ENCODE measurements around the gene CA14.

CA14 gene

DNA sequence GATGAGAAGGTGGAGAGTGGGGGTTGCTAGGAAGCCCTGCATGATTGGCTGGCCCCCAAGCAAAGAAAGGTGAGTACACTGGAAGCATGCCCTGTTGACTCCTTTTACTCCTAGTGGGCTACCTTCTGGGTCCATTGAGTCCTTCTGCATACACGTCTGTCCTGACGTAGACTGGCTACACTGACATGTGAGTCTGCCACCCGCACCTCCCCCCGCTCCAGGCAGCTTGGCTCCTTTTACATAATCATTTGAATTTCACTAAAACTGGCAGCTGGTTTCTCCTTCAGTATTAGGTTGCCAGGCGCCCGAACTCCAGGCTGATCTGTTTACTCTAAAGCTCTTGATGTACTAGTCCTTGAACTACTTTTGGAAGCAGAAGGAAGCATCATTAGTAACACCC lies 44.8 kb downstream of the CA14 start:
- ChIA-PET CTCF (no interaction called here), POLR2A (interaction anchor here (0.9 kb wide), 2 partner anchors 9 to 15 kb away, joined by 3 to 4 read pairs; no protein-coding TSS in a partner anchor)
- Histone ChIP-seq H3K9me3 (ENCODE audit: control insufficient read depth, insufficient read depth, low read depth, low read length) (no peaks in the 10 kb centered on the region), H3K36me3 (ENCODE audit: control insufficient read depth in 2 of 2, insufficient read depth in 1 of 2, low read length in 2 of 2) (peaks cover 35 to 81% of the 10 kb centered on the region in 2 experiments), H3K4me1 (ENCODE audit: control insufficient read depth, insufficient read depth, low read length) (no peaks in the 10 kb centered on the region), H3K27ac (ENCODE audit: extremely low read depth, low read depth, low read length) (no peak overlapping the region), H3K4me3 (ENCODE audit: low read depth, low read length) (no peak overlapping the region)
- TF ChIP-seq ZNF501 (tag by site-specific recombination; IDR thresholded peaks at IDR 0.05) (no peak), ZNF335 (tag by site-specific recombination; conservative IDR thresholded peaks at IDR 0.05) (no peak), SCRT1 (tag by site-specific recombination; IDR thresholded peaks at IDR 0.05; ENCODE audit: borderline replicate concordance) (no peak), ZNF354C (tag by site-specific recombination; IDR thresholded peaks at IDR 0.05; ENCODE audit: borderline replicate concordance, low read depth) (no peak), FEZF1 (tag by site-specific recombination; IDR thresholded peaks at IDR 0.05) (no peak), ZIC2 (tag by site-specific recombination; IDR thresholded peaks at IDR 0.05) (no peak), ZNF132 (tag by site-specific recombination; IDR thresholded peaks at IDR 0.05; ENCODE audit: borderline replicate concordance) (no peak), ZNF221 (tag by site-specific recombination; IDR thresholded peaks at IDR 0.05; ENCODE audit: borderline replicate concordance) (no peak), ZNF473 (tag by site-specific recombination; IDR thresholded peaks at IDR 0.05) (no peak), ZBTB17 (tag by site-specific recombination; IDR thresholded peaks at IDR 0.05) (no peak), ZNF266 (tag by site-specific recombination; IDR thresholded peaks at IDR 0.05; ENCODE audit: low read depth) (no peak), KLF8 (tag by site-specific recombination; IDR thresholded peaks at IDR 0.05) (no peak), ZNF138 (tag by site-specific recombination; IDR thresholded peaks at IDR 0.05; ENCODE audit: borderline replicate concordance) (no peak), ZNF184 (tag by site-specific recombination; IDR thresholded peaks at IDR 0.05) (no peak), ZNF585B (tag by site-specific recombination; IDR thresholded peaks at IDR 0.05) (no peak), HOXC10 (CRISPR knock-in tag; IDR thresholded peaks at IDR 0.05) (no peak)

DNA sequence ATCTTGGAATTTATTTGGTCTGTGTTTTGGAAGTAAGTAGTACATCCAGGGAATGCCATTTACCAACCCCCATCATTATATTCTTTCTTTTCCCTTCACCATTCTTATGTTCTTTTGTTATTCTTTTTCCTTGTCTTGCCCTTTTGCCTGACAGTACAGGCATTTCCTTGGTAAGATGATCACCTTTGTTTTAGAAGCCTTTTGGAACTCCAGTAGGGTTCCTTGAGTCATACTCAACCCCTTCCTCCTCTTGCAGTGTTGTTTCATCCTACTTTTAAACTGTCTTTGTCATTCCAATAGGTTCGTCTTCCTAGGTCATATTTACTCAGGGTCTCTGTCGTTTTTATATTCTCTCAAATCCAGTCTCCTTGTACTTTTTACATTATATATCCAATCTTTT lies 45.3 kb downstream of the CA14 start:
- ChIA-PET CTCF (no interaction called here), POLR2A (no interaction called here)
- Histone ChIP-seq H3K4me1 (ENCODE audit: control insufficient read depth, insufficient read depth, low read length) (no peaks in the 10 kb centered on the region), H3K4me3 (ENCODE audit: low read depth, low read length) (no peak overlapping the region), H3K27ac (ENCODE audit: extremely low read depth, low read depth, low read length) (no peak overlapping the region), H3K9me3 (ENCODE audit: control insufficient read depth, insufficient read depth, low read depth, low read length) (no peaks in the 10 kb centered on the region), H3K36me3 (ENCODE audit: control insufficient read depth in 2 of 2, insufficient read depth in 1 of 2, low read length in 2 of 2) (peaks cover 35 to 81% of the 10 kb centered on the region in 2 experiments)
- TF ChIP-seq ZNF266 (tag by site-specific recombination; IDR thresholded peaks at IDR 0.05; ENCODE audit: low read depth) (no peak), OSR2 (tag by site-specific recombination; IDR thresholded peaks at IDR 0.05) (no peak), ZNF776 (tag by site-specific recombination; IDR thresholded peaks at IDR 0.05; ENCODE audit: borderline replicate concordance) (no peak), ZNF248 (tag by site-specific recombination; IDR thresholded peaks at IDR 0.05) (no peak), ZNF211 (tag by site-specific recombination; IDR thresholded peaks at IDR 0.05; ENCODE audit: low read depth) (no peak), ZNF324 (tag by site-specific recombination; IDR thresholded peaks at IDR 0.05) (no peak), ZNF140 (tag by site-specific recombination; IDR thresholded peaks at IDR 0.05) (no peak), ZNF174 (tag by site-specific recombination; IDR thresholded peaks at IDR 0.05) (no peak), EGR2 (tag by site-specific recombination; IDR thresholded peaks at IDR 0.05; ENCODE audit: low read depth) (no peak)
- TF ChIP-seq, protein P1, sequence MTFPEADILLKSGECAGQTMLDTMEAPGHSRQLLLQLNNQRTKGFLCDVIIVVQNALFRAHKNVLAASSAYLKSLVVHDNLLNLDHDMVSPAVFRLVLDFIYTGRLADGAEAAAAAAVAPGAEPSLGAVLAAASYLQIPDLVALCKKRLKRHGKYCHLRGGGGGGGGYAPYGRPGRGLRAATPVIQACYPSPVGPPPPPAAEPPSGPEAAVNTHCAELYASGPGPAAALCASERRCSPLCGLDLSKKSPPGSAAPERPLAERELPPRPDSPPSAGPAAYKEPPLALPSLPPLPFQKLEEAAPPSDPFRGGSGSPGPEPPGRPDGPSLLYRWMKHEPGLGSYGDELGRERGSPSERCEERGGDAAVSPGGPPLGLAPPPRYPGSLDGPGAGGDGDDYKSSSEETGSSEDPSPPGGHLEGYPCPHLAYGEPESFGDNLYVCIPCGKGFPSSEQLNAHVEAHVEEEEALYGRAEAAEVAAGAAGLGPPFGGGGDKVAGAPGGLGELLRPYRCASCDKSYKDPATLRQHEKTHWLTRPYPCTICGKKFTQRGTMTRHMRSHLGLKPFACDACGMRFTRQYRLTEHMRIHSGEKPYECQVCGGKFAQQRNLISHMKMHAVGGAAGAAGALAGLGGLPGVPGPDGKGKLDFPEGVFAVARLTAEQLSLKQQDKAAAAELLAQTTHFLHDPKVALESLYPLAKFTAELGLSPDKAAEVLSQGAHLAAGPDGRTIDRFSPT (tag by site-specific recombination; IDR thresholded peaks at IDR 0.05): no peak
- TF ChIP-seq, protein P2, sequence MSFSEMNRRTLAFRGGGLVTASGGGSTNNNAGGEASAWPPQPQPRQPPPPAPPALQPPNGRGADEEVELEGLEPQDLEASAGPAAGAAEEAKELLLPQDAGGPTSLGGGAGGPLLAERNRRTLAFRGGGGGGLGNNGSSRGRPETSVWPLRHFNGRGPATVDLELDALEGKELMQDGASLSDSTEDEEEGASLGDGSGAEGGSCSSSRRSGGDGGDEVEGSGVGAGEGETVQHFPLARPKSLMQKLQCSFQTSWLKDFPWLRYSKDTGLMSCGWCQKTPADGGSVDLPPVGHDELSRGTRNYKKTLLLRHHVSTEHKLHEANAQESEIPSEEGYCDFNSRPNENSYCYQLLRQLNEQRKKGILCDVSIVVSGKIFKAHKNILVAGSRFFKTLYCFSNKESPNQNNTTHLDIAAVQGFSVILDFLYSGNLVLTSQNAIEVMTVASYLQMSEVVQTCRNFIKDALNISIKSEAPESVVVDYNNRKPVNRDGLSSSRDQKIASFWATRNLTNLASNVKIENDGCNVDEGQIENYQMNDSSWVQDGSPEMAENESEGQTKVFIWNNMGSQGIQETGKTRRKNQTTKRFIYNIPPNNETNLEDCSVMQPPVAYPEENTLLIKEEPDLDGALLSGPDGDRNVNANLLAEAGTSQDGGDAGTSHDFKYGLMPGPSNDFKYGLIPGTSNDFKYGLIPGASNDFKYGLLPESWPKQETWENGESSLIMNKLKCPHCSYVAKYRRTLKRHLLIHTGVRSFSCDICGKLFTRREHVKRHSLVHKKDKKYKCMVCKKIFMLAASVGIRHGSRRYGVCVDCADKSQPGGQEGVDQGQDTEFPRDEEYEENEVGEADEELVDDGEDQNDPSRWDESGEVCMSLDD (tag by site-specific recombination; IDR thresholded peaks at IDR 0.05): no peak
- TF ChIP-seq, protein P3, sequence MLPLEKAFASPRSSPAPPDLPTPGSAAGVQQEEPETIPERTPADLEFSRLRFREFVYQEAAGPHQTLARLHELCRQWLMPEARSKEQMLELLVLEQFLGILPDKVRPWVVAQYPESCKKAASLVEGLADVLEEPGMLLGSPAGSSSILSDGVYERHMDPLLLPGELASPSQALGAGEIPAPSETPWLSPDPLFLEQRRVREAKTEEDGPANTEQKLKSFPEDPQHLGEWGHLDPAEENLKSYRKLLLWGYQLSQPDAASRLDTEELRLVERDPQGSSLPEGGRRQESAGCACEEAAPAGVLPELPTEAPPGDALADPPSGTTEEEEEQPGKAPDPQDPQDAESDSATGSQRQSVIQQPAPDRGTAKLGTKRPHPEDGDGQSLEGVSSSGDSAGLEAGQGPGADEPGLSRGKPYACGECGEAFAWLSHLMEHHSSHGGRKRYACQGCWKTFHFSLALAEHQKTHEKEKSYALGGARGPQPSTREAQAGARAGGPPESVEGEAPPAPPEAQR (tag by site-specific recombination; IDR thresholded peaks at IDR 0.05): no peak
- TF ChIP-seq, protein P4, sequence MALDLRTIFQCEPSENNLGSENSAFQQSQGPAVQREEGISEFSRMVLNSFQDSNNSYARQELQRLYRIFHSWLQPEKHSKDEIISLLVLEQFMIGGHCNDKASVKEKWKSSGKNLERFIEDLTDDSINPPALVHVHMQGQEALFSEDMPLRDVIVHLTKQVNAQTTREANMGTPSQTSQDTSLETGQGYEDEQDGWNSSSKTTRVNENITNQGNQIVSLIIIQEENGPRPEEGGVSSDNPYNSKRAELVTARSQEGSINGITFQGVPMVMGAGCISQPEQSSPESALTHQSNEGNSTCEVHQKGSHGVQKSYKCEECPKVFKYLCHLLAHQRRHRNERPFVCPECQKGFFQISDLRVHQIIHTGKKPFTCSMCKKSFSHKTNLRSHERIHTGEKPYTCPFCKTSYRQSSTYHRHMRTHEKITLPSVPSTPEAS (tag by site-specific recombination; IDR thresholded peaks at IDR 0.05): no peak
- TF ChIP-seq, protein P5, sequence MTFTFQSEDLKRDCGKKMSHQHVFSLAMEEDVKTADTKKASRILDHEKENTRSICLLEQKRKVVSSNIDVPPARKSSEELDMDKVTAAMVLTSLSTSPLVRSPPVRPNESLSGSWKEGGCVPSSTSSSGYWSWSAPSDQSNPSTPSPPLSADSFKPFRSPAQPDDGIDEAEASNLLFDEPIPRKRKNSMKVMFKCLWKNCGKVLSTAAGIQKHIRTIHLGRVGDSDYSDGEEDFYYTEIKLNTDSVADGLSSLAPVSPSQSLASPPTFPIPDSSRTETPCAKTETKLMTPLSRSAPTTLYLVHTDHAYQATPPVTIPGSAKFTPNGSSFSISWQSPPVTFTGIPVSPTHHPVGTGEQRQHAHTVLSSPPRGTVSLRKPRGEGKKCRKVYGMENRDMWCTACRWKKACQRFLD (tag by site-specific recombination; IDR thresholded peaks at IDR 0.05): no peak
